Activated naive CD4-positive, alpha-beta T cell treated with anti-CD3 and anti-CD28 coated beads, Interleukin-2, amount 10 ng/mL, durations not matched to agents 7 days and 5 days (primary cell): ENCODE data around the gene AADAC.
"Not testable (repeated sequence)": the region's sequence is repeated elsewhere in the genome, so short reads cannot be mapped to it uniquely, and the experiment has no call there.

Experiments used
- CTCF ChIA-PET: fragments of 350-600 bp; sonication (Branson Sonifier 250); formaldehyde crosslinking; loops from one replicate; lab custom pipeline; 2021; ENCODE audit warnings: antibody characterized with exemption; lab: Charles Lee
- DNase-seq: peaks from one replicate; pipeline ENCODE4 v3.0.0-alpha.2; 2020
- H3K27ac Mint-ChIP-seq: one replicate; pipeline ENCODE4 v1.8.0; 2021; ENCODE audit warnings: mild to moderate bottlenecking, moderate library complexity, mixed read lengths
- H3K27me3 Mint-ChIP-seq: one replicate; pipeline ENCODE4 v1.8.0; 2021; ENCODE audit warnings: mild to moderate bottlenecking, mixed read lengths
- H3K36me3 Mint-ChIP-seq: one replicate; pipeline ENCODE4 v1.8.0; 2021; ENCODE audit warnings: mixed read lengths
- H3K4me1 Mint-ChIP-seq: one replicate; pipeline ENCODE4 v1.8.0; 2021; ENCODE audit warnings: mixed read lengths
- H3K4me3 Mint-ChIP-seq: one replicate; pipeline ENCODE4 v1.8.0; 2021; ENCODE audit warnings: mild to moderate bottlenecking, moderate library complexity, mixed read lengths
- H3K9me3 Mint-ChIP-seq: one replicate; pipeline ENCODE4 v1.8.0; 2021; ENCODE audit warnings: mixed read lengths

AADAC gene

GRCh38 chr3:151813799-151814198, at the start of gene AADAC:
Gene AADAC (plus strand): TSS chr3:151814116. CDS start chr3:151814163, 47 bp downstream.
- no peak for DNase-seq
- Mint-ChIP-seq H3K4me1 (no peaks in the 10 kb centered on the region), H3K27me3 (peaks cover 5% of the 10 kb centered on the region), H3K36me3 (no peaks in the 10 kb centered on the region), H3K27ac (no peak within 1 kb of the TSS), H3K4me3 (no peak within 1 kb of the TSS), H3K9me3 (no peaks in the 10 kb centered on the region)
- CTCF ChIA-PET, result no interaction called here

GRCh38 chr3:151764699-151765098, 49.2 kb upstream of the AADAC start:
- H3K4me1 Mint-ChIP-seq, H3K36me3 Mint-ChIP-seq, H3K9me3 Mint-ChIP-seq, H3K4me3 Mint-ChIP-seq, H3K27ac Mint-ChIP-seq, CTCF ChIA-PET, DNase-seq, H3K27me3 Mint-ChIP-seq: not testable (repeated sequence)

- DNase-seq, result no peak
- no peaks in the 10 kb centered on the region for H3K4me1 Mint-ChIP-seq
- CTCF ChIA-PET, result no interaction called here
- no peaks in the 10 kb centered on the region for H3K9me3 Mint-ChIP-seq
- no peak overlapping the region for H3K27ac Mint-ChIP-seq
- H3K36me3 Mint-ChIP-seq, result no peaks in the 10 kb centered on the region
- no peak overlapping the region for H3K4me3 Mint-ChIP-seq
- no peaks in the 10 kb centered on the region for H3K27me3 Mint-ChIP-seq
Observed at GRCh38 chr3:151765685-151766084, 48.2 kb upstream of the AADAC start.

- H3K4me1 Mint-ChIP-seq, result no peaks in the 10 kb centered on the region
- H3K27me3 Mint-ChIP-seq, result no peaks in the 10 kb centered on the region
- CTCF ChIA-PET, result no interaction called here
- DNase-seq, result no peak
- no peak overlapping the region for H3K4me3 Mint-ChIP-seq
- no peaks in the 10 kb centered on the region for H3K36me3 Mint-ChIP-seq
- H3K27ac Mint-ChIP-seq, result no peak overlapping the region
- H3K9me3 Mint-ChIP-seq, result no peaks in the 10 kb centered on the region
Observed at GRCh38 chr3:151766454-151766853, 47.5 kb upstream of the AADAC start.

GRCh38 chr3:151768393-151768930, 45.5 kb upstream of the AADAC start:
- Mint-ChIP-seq H3K36me3 (no peaks in the 10 kb centered on the region), H3K9me3 (no peaks in the 10 kb centered on the region), H3K4me1 (no peaks in the 10 kb centered on the region), H3K27me3 (no peaks in the 10 kb centered on the region), H3K27ac (no peak overlapping the region), H3K4me3 (no peak overlapping the region)
- no peak for DNase-seq
- CTCF ChIA-PET, result no interaction called here

GRCh38 chr3:151769175-151769574, 44.7 kb upstream of the AADAC start:
- CTCF ChIA-PET, result no interaction called here
- H3K4me1 Mint-ChIP-seq, result no peaks in the 10 kb centered on the region
- no peaks in the 10 kb centered on the region for H3K36me3 Mint-ChIP-seq
- no peak for DNase-seq
- H3K27ac Mint-ChIP-seq, result no peak overlapping the region
- no peaks in the 10 kb centered on the region for H3K9me3 Mint-ChIP-seq
- no peak overlapping the region for H3K4me3 Mint-ChIP-seq
- H3K27me3 Mint-ChIP-seq, result no peaks in the 10 kb centered on the region

GRCh38 chr3:151770956-151771355, 43.0 kb upstream of the AADAC start:
- DNase-seq, result no peak
- no peak overlapping the region for H3K27ac Mint-ChIP-seq
- H3K27me3 Mint-ChIP-seq, result no peaks in the 10 kb centered on the region
- H3K9me3 Mint-ChIP-seq, result no peaks in the 10 kb centered on the region
- no peaks in the 10 kb centered on the region for H3K36me3 Mint-ChIP-seq
- H3K4me3 Mint-ChIP-seq, result no peak overlapping the region
- CTCF ChIA-PET, result interaction anchor here (1.5 kb wide), 1 partner anchor 9 kb away, joined by 4 read pairs; no protein-coding TSS in a partner anchor
- H3K4me1 Mint-ChIP-seq, result no peaks in the 10 kb centered on the region

- no peaks in the 10 kb centered on the region for H3K9me3 Mint-ChIP-seq
- H3K27ac Mint-ChIP-seq, result no peak overlapping the region
- no peak overlapping the region for H3K4me3 Mint-ChIP-seq
- H3K36me3 Mint-ChIP-seq, result no peaks in the 10 kb centered on the region
- no peaks in the 10 kb centered on the region for H3K27me3 Mint-ChIP-seq
- no peak for DNase-seq
- CTCF ChIA-PET, result no interaction called here
- H3K4me1 Mint-ChIP-seq, result no peaks in the 10 kb centered on the region
Observed at GRCh38 chr3:151772825-151773480, 41.0 kb upstream of the AADAC start.

GRCh38 chr3:151774235-151774634, 39.7 kb upstream of the AADAC start:
- Mint-ChIP-seq H3K4me3 (no peak overlapping the region), H3K27me3 (no peaks in the 10 kb centered on the region), H3K27ac (no peak overlapping the region), H3K9me3 (no peaks in the 10 kb centered on the region), H3K4me1 (no peaks in the 10 kb centered on the region), H3K36me3 (no peaks in the 10 kb centered on the region)
- CTCF ChIA-PET, result no interaction called here
- no peak for DNase-seq

- no peaks in the 10 kb centered on the region for H3K36me3 Mint-ChIP-seq
- no peaks in the 10 kb centered on the region for H3K27me3 Mint-ChIP-seq
- H3K27ac Mint-ChIP-seq, result no peak overlapping the region
- CTCF ChIA-PET, result no interaction called here
- H3K4me3 Mint-ChIP-seq, result no peak overlapping the region
- H3K4me1 Mint-ChIP-seq, result no peaks in the 10 kb centered on the region
- no peaks in the 10 kb centered on the region for H3K9me3 Mint-ChIP-seq
- no peak for DNase-seq
Observed at GRCh38 chr3:151774910-151775309, 39.0 kb upstream of the AADAC start.

- CTCF ChIA-PET, result no interaction called here
- Mint-ChIP-seq H3K27me3 (no peaks in the 10 kb centered on the region), H3K27ac (no peak overlapping the region), H3K4me3 (no peak overlapping the region), H3K36me3 (no peaks in the 10 kb centered on the region), H3K9me3 (no peaks in the 10 kb centered on the region), H3K4me1 (no peaks in the 10 kb centered on the region)
- DNase-seq, result no peak
Observed at GRCh38 chr3:151775314-151776258, 38.3 kb upstream of the AADAC start.

- Mint-ChIP-seq H3K4me3 (no peak overlapping the region), H3K36me3 (no peaks in the 10 kb centered on the region), H3K4me1 (no peaks in the 10 kb centered on the region), H3K27ac (no peak overlapping the region), H3K9me3 (no peaks in the 10 kb centered on the region), H3K27me3 (no peaks in the 10 kb centered on the region)
- CTCF ChIA-PET, result no interaction called here
- no peak for DNase-seq
Observed at GRCh38 chr3:151776259-151776740, 37.6 kb upstream of the AADAC start.

- H3K9me3 Mint-ChIP-seq, result no peaks in the 10 kb centered on the region
- no peaks in the 10 kb centered on the region for H3K27me3 Mint-ChIP-seq
- H3K36me3 Mint-ChIP-seq, result no peaks in the 10 kb centered on the region
- no peak for DNase-seq
- CTCF ChIA-PET, result no interaction called here
- H3K4me1 Mint-ChIP-seq, result no peaks in the 10 kb centered on the region
- H3K4me3 Mint-ChIP-seq, result no peak overlapping the region
- no peak overlapping the region for H3K27ac Mint-ChIP-seq
Observed at GRCh38 chr3:151777880-151778279, 36.0 kb upstream of the AADAC start.

GRCh38 chr3:151787626-151788025, 26.3 kb upstream of the AADAC start:
- DNase-seq, result no peak
- H3K36me3 Mint-ChIP-seq, result no peaks in the 10 kb centered on the region
- no peak overlapping the region for H3K27ac Mint-ChIP-seq
- H3K27me3 Mint-ChIP-seq, result no peaks in the 10 kb centered on the region
- H3K9me3 Mint-ChIP-seq, result no peaks in the 10 kb centered on the region
- CTCF ChIA-PET, result no interaction called here
- H3K4me3 Mint-ChIP-seq, result no peak overlapping the region
- no peaks in the 10 kb centered on the region for H3K4me1 Mint-ChIP-seq
